Heart right ventricle (tissue), 16 donors: ENCODE measurements around the gene ZNF423. TPM values are rescaled to one million over a fixed set of nuclear protein-coding genes. Genes with fewer than 3 reads are reported as not detected.

Experiments used
- ATAC-seq, 8 donors: fragments of 200-7000 bp; cut with Tn5 transposase; one replicate each; pipeline ENCODE4 v1.9.1; 2020; ENCODE audit warnings: mild to moderate bottlenecking in 8 of 8, moderate library complexity in 8 of 8, moderate number of reproducible peaks in 1 of 8
- DNase-seq, 2 donors: peaks; one replicate each; pipeline ENCODE4 v3.0.0-alpha.2; 2020
- H3K27ac ChIP-seq, 10 donors: fragments of 200-600 bp; sonication (generic) in 2 of 10; one replicate each; pipeline versions ENCODE4 v1.5.0 to v1.8.0; 2020 to 2022; ENCODE audit warnings: mild to moderate bottlenecking in 3 of 10
- H3K27me3 ChIP-seq, 7 donors: fragments of 200-600 bp; one replicate each; pipeline ENCODE4 v1.8.0; 2021 to 2022; ENCODE audit warnings: mild to moderate bottlenecking in 2 of 7
- H3K36me3 ChIP-seq, 9 donors: fragments of 200-600 bp; sonication (generic) in 1 of 9; one replicate each; pipeline versions ENCODE4 v1.5.0 to v1.8.0; 2020 to 2022; ENCODE audit warnings: mild to moderate bottlenecking in 2 of 9
- H3K4me1 ChIP-seq, 9 donors: fragments of 200-600 bp; sonication (generic) in 1 of 9; one replicate each; pipeline versions ENCODE4 v1.5.0 to v1.8.0; 2020 to 2022; ENCODE audit warnings: mild to moderate bottlenecking in 4 of 9
- H3K4me3 ChIP-seq, 10 donors: fragments of 200-600 bp; sonication (generic) in 2 of 10; one replicate each; pipeline versions ENCODE4 v1.5.0 to v1.8.0; 2020 to 2022; ENCODE audit warnings: mild to moderate bottlenecking in 7 of 10, moderate library complexity in 2 of 10
- H3K9me3 ChIP-seq, 11 donors: fragments of 200-600 bp in 10 of 11; sonication (generic) in 2 of 11; one replicate each; pipeline versions ENCODE4 v1.5.0 to v1.8.0; 2013 to 2022; ENCODE audit warnings: mild to moderate bottlenecking in 2 of 11, control low read depth in 1 of 11, moderate library complexity in 1 of 11
- CTCF ChIP-seq, 9 donors: fragments of 200-600 bp; sonication (generic) in 2 of 9; IDR thresholded peaks; one replicate each; pipeline versions ENCODE4 v1.5.0 to v1.8.0; 2021 to 2022; ENCODE audit warnings: antibody characterized with exemption in 9 of 9, mild to moderate bottlenecking in 5 of 9, moderate library complexity in 1 of 9
- WGBS, 2 donors: extraction: QIAGEN DNeasy Blood & Tissue Kit; methylation state at CpG; one replicate each; pipeline ENCODE4 v1.1.7; 2013; ENCODE audit warnings: inconsistent platforms in 1 of 2; 5-methylcytosine and 5-hydroxymethylcytosine counted together
- intact Hi-C, 10 donors: fragments of 100-400 bp; cut with DNase I; formaldehyde crosslinking; loops; one replicate each; pipeline versions ENCODE4 v1.11.1 to v1.14.2; 2022
- polyA plus RNA-seq, 2 donors: library from polyadenylated mRNA; stranded (reverse); fragments of 200-250 nt; gene quantifications; one replicate each; pipeline ENCODE4 v1.2.3, GENCODE V29; 2013
- total RNA-seq, 10 donors: library from RNA; stranded (reverse); fragmentation: NEBNext Ultra II Directional in 3 of 10; extraction: Animal tissue kit (Norgen Biotek cat#: 25700) in 3 of 10; gene quantifications; one replicate each; pipeline versions ENCODE4 v1.2.1 to v1.2.4, GENCODE V29; 2021 to 2023
- donor health status: Arrhythmogenic right ventricular cardiomyopathy.
- donor health status: ischemic (EF 13 %, LVEDD 7.1; RV severe dilation, severe dysfunction).
- donor health status: healthy with polysubstance abuse.
- donor health status: DM: no; HTN: yes; CAD: no.
- donor health status: DM: no; HTN: no; CAD: no.
- donor health status: ischemic (EF 25% LVEDD 6.9; RV normal size, moderate dysfunction).
- donor health status: ischemic (EF 25% LVEDD 5.7; RV mildly dilated, moderate dysfunction).
- donor health status: healthy.
- donor health status: DM: yes; HTN: yes; CAD: no.
- donor health status: Ischemic cardiomyopathy.
- donor health status: ischemic (EF 35%, LVEDD 5.7; RV mildly dilated, moderate dysfunction).
- donor health status: nonischemic (EF 11% LVEDD 7.7; RV severe dilation, severe dysfunction).
- donor health status: DM: yes; HTN: yes; CAD: no.
- donor health status: PGD.
- donor health status: ischemic (EF 29% LVEDD 5.4; RV normal size, mild dysfunction).
- donor health status: nonischemic (EF 23%, LVEDD 6.1; RV moderate dilation, normal function).

Gene ZNF423
- total and polyA plus RNA-seq, 12 donors: 2.6 to 10.6 (median 7.0) TPM

- DNase-seq (no peak), ATAC-seq (no peak)
- no peak overlapping the region for H3K27ac ChIP-seq
- H3K27me3 ChIP-seq: peaks cover 0 to 20% (median 0%) of the 10 kb centered on the region in 7 donors
- no peak overlapping the region for H3K4me3 ChIP-seq
- peaks cover 0 to 21% (median 3%) of the 10 kb centered on the region in 9 donors for H3K4me1 ChIP-seq
- H3K36me3 ChIP-seq: no peaks in the 10 kb centered on the region
- 93 to 94% methylated on average over 11 of the region's 11 CpGs for WGBS, 2 donors
- H3K9me3 ChIP-seq: no peaks in the 10 kb centered on the region
- TF ChIP-seq CTCF (IDR thresholded peaks at IDR 0.05): no peak
- intact Hi-C loops: loop anchor here in 1 of 10 donors (10.0 kb wide), 1 partner anchor 59 kb away; no protein-coding TSS in a partner anchor
Observed at GRCh38 chr16:49455181-49455990, 400.5 kb downstream of the ZNF423 start.

- no peak for ATAC-seq
- Histone ChIP-seq H3K27ac (no peak overlapping the region), H3K4me3 (no peak overlapping the region), H3K36me3 (no peaks in the 10 kb centered on the region), H3K9me3 (no peaks in the 10 kb centered on the region), H3K27me3 (peaks cover 0 to 20% (median 0%) of the 10 kb centered on the region in 7 donors), H3K4me1 (peaks cover 0 to 21% (median 3%) of the 10 kb centered on the region in 9 donors)
- WGBS, 2 donors: 92 to 95% methylated on average over 12 of the region's 12 CpGs
- TF ChIP-seq CTCF (IDR thresholded peaks at IDR 0.05): no peak
- intact Hi-C loops: loop anchor here in 1 of 10 donors (10.0 kb wide), 1 partner anchor 60 kb away; no protein-coding TSS in a partner anchor
- no peak for DNase-seq
Observed at GRCh38 chr16:49454426-49455180, 401.3 kb downstream of the ZNF423 start.

- intact Hi-C loops: loop anchor here in 1 of 10 donors (10.0 kb wide), 1 partner anchor 61 kb away; no protein-coding TSS in a partner anchor
- Histone ChIP-seq H3K36me3 (no peaks in the 10 kb centered on the region), H3K27ac (no peak overlapping the region), H3K27me3 (peaks cover 0 to 20% (median 0%) of the 10 kb centered on the region in 7 donors), H3K9me3 (no peaks in the 10 kb centered on the region), H3K4me3 (no peak overlapping the region), H3K4me1 (peaks cover 0 to 21% (median 3%) of the 10 kb centered on the region in 9 donors)
- TF ChIP-seq CTCF (IDR thresholded peaks at IDR 0.05): no peak
- WGBS, 2 donors: 94 to 97% methylated on average over 5 of the region's 5 CpGs
- DNase-seq (no peak), ATAC-seq (no peak)
Observed at GRCh38 chr16:49453983-49454382, 401.9 kb downstream of the ZNF423 start.

GRCh38 chr16:49453021-49453420 is 402.9 kb downstream of the ZNF423 start:
- Histone ChIP-seq H3K36me3 (no peaks in the 10 kb centered on the region), H3K4me1 (peaks cover 0 to 21% (median 3%) of the 10 kb centered on the region in 9 donors), H3K27me3 (peaks cover 0 to 20% (median 0%) of the 10 kb centered on the region in 7 donors), H3K9me3 (no peaks in the 10 kb centered on the region), H3K4me3 (peak overlapping the region in 1 of 10 donors; percentile 42), H3K27ac (peak overlapping the region; percentile 30 to 91 (median 73))
- DNase-seq (no peak), ATAC-seq (no peak)
- 87 to 89% methylated on average over 5 of the region's 5 CpGs for WGBS, 2 donors
- no peak for TF ChIP-seq CTCF (IDR thresholded peaks at IDR 0.05)
- intact Hi-C loops: loop anchor here in 1 of 10 donors (10.0 kb wide), 1 partner anchor 62 kb away; no protein-coding TSS in a partner anchor
